DOHH2 (cell line): Measurements from ENCODE around the gene PDXDC1.
"Not testable (repeated sequence)": the region's sequence is repeated elsewhere in the genome, so short reads cannot be mapped to it uniquely, and the experiment has no call there.

ENCODE experiments used
- H3F3A ChIP-seq: fragments of 200-600 bp; sonication (generic), shearing (Covaris generic); 2 replicates; pipeline ENCODE4 v1.6.0; 2016; ENCODE audit warnings: antibody characterized with exemption, mild to moderate bottlenecking; ENCODE audit not compliant: control insufficient read depth, insufficient read depth
- H3K27ac ChIP-seq: fragments of 200-600 bp; sonication (generic); 2 replicates; pipeline ENCODE4 v1.5.1; 2014; ENCODE audit warnings: low read depth, mild to moderate bottlenecking, low read length, moderate library complexity
- H3K27me3 ChIP-seq: fragments of 200-600 bp; sonication (generic); 2 replicates; pipeline ENCODE4 v1.6.1; 2014; ENCODE audit warnings: mild to moderate bottlenecking, low read length, mixed read lengths; ENCODE audit not compliant: control insufficient read depth
- H3K36me3 ChIP-seq: fragments of 200-600 bp; sonication (generic); 2 replicates; pipeline ENCODE4 v1.6.1; 2014; ENCODE audit warnings: mild to moderate bottlenecking, low read length, moderate library complexity, mixed read lengths; ENCODE audit not compliant: control insufficient read depth
- H3K4me1 ChIP-seq: fragments of 200-600 bp; sonication (generic); 2 replicates; pipeline ENCODE4 v1.6.1; 2014; ENCODE audit warnings: mild to moderate bottlenecking, low read length, mixed read lengths; ENCODE audit not compliant: control insufficient read depth
- H3K4me2 ChIP-seq: fragments of 200-600 bp; sonication (generic); 2 replicates; pipeline ENCODE4 v1.6.0; 2014; ENCODE audit warnings: mild to moderate bottlenecking, low read length, moderate library complexity
- H3K4me3 ChIP-seq: fragments of 200-600 bp; sonication (generic); 2 replicates; pipeline ENCODE4 v1.5.1; 2014; ENCODE audit warnings: mild to moderate bottlenecking, low read length, mixed read lengths
- H3K79me2 ChIP-seq: fragments of 200-600 bp; sonication (generic); 2 replicates; pipeline ENCODE4 v1.6.1; 2014; ENCODE audit warnings: mild to moderate bottlenecking, low read length, mixed read lengths; ENCODE audit not compliant: control insufficient read depth
- H3K9me2 ChIP-seq: fragments of 200-600 bp; sonication (generic); replicated peaks from 2 replicates; pipeline ENCODE4 v1.6.1; 2014; ENCODE audit warnings: mild to moderate bottlenecking, low read length, mixed read lengths; ENCODE audit not compliant: control insufficient read depth
- H3K9me3 ChIP-seq: fragments of 200-600 bp; sonication (generic); 2 replicates; pipeline ENCODE4 v1.6.1; 2014; ENCODE audit warnings: antibody characterized with exemption, low read length, mixed read lengths; ENCODE audit not compliant: control insufficient read depth, insufficient read depth
- H4K20me1 ChIP-seq: fragments of 200-600 bp; sonication (generic); 2 replicates; pipeline ENCODE4 v1.6.0; 2014; ENCODE audit warnings: low read depth, mild to moderate bottlenecking, antibody characterized with exemption, low read length, moderate library complexity; ENCODE audit not compliant: control insufficient read depth, insufficient read depth

Gene PDXDC1

GRCh38 chr16:15005357-15006132, 30.7 kb downstream of the PDXDC1 start:
- H3K9me2 ChIP-seq, H3K4me1 ChIP-seq, H3K27ac ChIP-seq, H3K4me3 ChIP-seq, H4K20me1 ChIP-seq, H3K9me3 ChIP-seq, H3K79me2 ChIP-seq, H3K4me2 ChIP-seq, H3K27me3 ChIP-seq, H3F3A ChIP-seq: not testable (repeated sequence)
- H3K36me3 ChIP-seq, result peaks cover 27% of the 10 kb centered on the region

DNA sequence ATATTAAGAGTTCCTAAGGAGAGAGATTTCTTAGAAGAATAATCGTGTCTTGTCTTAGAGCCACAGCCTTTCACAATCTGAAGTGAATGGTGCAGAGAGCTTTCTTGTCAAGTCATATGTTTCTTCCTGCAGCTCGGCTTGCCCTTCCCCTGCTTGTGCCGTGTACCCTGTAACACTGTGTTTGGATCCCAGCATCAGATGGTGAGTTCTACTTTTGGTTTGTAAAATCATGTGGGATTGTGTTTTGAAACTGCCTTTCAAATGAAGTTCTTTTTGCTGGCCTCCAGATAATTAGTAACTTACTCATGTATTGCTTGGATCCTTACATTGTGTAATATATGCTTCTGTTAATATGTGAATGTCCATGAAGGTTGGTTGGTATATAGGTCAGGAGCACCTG, 33.8 kb downstream of the PDXDC1 start:
- H3K4me2 ChIP-seq, H3K4me3 ChIP-seq, H3K27me3 ChIP-seq, H3K27ac ChIP-seq, H3K9me3 ChIP-seq, H3F3A ChIP-seq, H3K9me2 ChIP-seq, H3K4me1 ChIP-seq, H3K79me2 ChIP-seq, H4K20me1 ChIP-seq: not testable (repeated sequence)
- H3K36me3 ChIP-seq, result peaks cover 35% of the 10 kb centered on the region

GRCh38 chr16:15012941-15013340, 38.1 kb downstream of the PDXDC1 start:
- H3K27me3 ChIP-seq, H3K4me1 ChIP-seq, H3K79me2 ChIP-seq, H3K27ac ChIP-seq, H3K4me2 ChIP-seq, H3K9me2 ChIP-seq, H3K9me3 ChIP-seq, H4K20me1 ChIP-seq, H3F3A ChIP-seq, H3K4me3 ChIP-seq: not testable (repeated sequence)
- H3K36me3 ChIP-seq, result peaks cover 29% of the 10 kb centered on the region

DNA sequence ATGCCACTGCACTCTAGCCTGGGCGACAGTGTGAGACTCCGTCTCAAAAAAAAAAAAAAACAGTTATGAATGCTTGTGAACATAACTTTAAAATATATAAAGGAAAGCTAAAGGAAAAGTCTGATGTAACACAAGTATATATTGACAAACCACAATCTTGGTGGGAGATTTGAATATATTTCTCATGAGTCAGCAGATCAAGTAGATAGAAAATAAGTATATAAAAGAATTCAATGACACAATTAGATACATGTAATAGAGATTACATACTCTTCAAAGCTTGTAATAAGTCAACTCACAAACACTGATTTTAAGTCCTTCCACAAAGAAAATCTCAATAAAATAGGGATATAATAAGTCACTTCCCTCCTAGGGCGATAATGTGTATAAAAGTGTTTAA, 40.8 kb downstream of the PDXDC1 start:
- H3F3A ChIP-seq, H3K4me3 ChIP-seq, H4K20me1 ChIP-seq, H3K4me1 ChIP-seq, H3K79me2 ChIP-seq, H3K27ac ChIP-seq, H3K9me2 ChIP-seq, H3K4me2 ChIP-seq, H3K27me3 ChIP-seq, H3K9me3 ChIP-seq: not testable (repeated sequence)
- H3K36me3 ChIP-seq, result peaks cover 35% of the 10 kb centered on the region

DNA sequence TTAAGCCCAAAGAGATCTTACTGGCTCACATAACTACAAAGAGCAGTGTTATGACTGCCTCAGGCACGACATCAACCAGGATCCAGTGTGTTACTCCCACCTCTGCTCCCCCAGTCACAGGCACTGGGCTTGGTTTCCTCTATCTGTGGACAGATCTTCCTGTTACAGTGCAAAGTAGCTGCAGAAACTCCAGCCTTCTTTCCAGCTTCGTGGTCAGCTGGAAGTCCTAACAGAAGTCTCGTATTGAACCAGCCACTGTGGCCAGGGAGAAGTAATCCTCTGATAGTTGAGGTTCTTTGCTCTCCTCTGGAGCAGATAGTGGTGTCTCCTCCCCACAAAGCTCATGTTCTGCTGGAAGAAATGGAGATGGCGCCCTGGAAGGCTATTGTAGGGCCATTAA, 41.5 kb downstream of the PDXDC1 start:
- not testable (repeated sequence) for H3K9me2 ChIP-seq, H3K4me1 ChIP-seq, H3K4me3 ChIP-seq, H3K4me2 ChIP-seq, H3K79me2 ChIP-seq, H4K20me1 ChIP-seq, H3F3A ChIP-seq, H3K27me3 ChIP-seq, H3K27ac ChIP-seq, H3K9me3 ChIP-seq
- peaks cover 34% of the 10 kb centered on the region for H3K36me3 ChIP-seq

DNA sequence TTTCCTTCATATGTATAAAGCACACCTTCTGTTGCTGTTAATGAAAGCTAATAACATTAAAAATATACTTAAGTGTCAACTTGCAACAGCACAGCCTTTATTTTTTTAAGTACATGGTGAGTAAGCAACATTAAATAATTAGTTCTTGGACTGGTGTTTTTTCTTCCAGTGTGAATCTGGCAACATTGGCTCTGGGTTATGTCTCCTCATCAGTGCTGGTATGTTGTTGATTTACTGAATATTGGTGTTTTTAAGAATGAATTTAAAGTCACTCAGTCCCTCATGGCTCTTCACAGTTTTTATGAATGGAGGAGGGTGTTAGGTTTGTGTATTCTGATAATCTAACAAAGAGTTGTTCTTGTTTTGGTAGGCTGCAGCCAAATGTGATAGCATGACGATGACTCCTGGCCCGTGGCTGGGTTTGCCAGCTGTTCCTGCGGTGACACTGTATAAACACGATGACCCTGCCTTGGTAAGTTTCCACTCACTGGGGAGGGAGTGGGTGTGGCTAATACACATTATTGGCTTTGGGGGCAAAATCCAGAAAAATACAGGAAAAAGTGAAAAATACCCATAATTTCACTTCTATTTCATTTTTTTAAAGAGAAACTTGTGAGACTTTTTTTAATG, 42.2 kb downstream of the PDXDC1 start:
- H4K20me1 ChIP-seq, H3K27me3 ChIP-seq, H3K27ac ChIP-seq, H3K4me3 ChIP-seq, H3F3A ChIP-seq, H3K4me2 ChIP-seq, H3K4me1 ChIP-seq, H3K79me2 ChIP-seq, H3K9me2 ChIP-seq, H3K9me3 ChIP-seq: not testable (repeated sequence)
- peaks cover 37% of the 10 kb centered on the region for H3K36me3 ChIP-seq

DNA sequence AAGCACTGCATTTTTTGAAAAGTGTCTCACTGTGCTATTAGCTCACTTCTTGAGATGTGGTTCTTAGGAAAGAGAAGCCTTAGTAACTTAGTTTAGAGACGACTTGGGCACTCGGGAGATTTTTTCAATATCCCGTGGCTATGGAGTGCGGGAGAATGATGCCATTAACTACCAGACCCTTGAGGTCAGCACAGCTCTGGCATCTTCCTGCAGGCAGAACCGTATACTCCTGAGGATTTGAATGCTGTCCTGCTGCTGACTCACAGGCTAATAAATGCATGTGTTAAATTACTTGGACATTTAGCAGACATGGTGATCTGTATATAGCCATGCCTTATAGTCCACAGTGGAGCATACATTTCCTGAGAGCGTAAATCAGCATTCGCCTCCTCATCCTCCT, 46.6 kb downstream of the PDXDC1 start:
- H4K20me1 ChIP-seq, H3K9me2 ChIP-seq, H3K4me2 ChIP-seq, H3K79me2 ChIP-seq, H3K27ac ChIP-seq, H3K9me3 ChIP-seq, H3F3A ChIP-seq, H3K27me3 ChIP-seq, H3K4me3 ChIP-seq, H3K4me1 ChIP-seq: not testable (repeated sequence)
- peaks cover 52% of the 10 kb centered on the region for H3K36me3 ChIP-seq
